Smooth muscle cell (in vitro differentiated cells): ENCODE measurements around the gene UNC5B. TPM values are rescaled to one million over a fixed set of nuclear protein-coding genes. Genes with fewer than 3 reads are reported as not detected.

ENCODE experiments used
- DNase-seq: peaks from one replicate; lab custom pipeline; 2025; ENCODE audit not compliant: unreplicated experiment; lab: John Stamatoyannopoulos, UW
- H2AFZ ChIP-seq: fragments of 200-600 bp; sonication (generic); 2 replicates; pipeline ENCODE4 v1.6.0; 2016; ENCODE audit warnings: antibody characterized with exemption, low read depth, mild to moderate bottlenecking
- H3F3A ChIP-seq: fragments of 200-600 bp; sonication (generic); 2 replicates; pipeline ENCODE4 v1.6.0; 2017; ENCODE audit warnings: antibody characterized with exemption, low read depth
- H3K27ac ChIP-seq: fragments of 200-600 bp; sonication (generic); 2 replicates; pipeline ENCODE4 v1.5.1; 2016; ENCODE audit warnings: low read depth, mild to moderate bottlenecking
- H3K27me3 ChIP-seq: fragments of 200-600 bp; sonication (generic); 2 replicates; pipeline ENCODE4 v1.6.1; 2016; ENCODE audit warnings: low read depth, mild to moderate bottlenecking
- H3K36me3 ChIP-seq: fragments of 200-600 bp; sonication (generic); 2 replicates; pipeline ENCODE4 v1.5.1; 2016; ENCODE audit warnings: low read depth
- H3K4me1 ChIP-seq: fragments of 200-600 bp; sonication (generic); 2 replicates; pipeline ENCODE4 v1.5.1; 2016; ENCODE audit warnings: low read depth
- H3K4me2 ChIP-seq: fragments of 200-600 bp; sonication (generic); 2 replicates; pipeline ENCODE4 v1.6.0; 2016; ENCODE audit warnings: mild to moderate bottlenecking
- H3K4me3 ChIP-seq: fragments of 200-600 bp; sonication (generic); 2 replicates; pipeline ENCODE4 v1.5.1; 2016; ENCODE audit warnings: mild to moderate bottlenecking
- H3K79me2 ChIP-seq: fragments of 200-600 bp; sonication (generic); 2 replicates; pipeline ENCODE4 v1.6.0; 2016; ENCODE audit warnings: low read depth, mild to moderate bottlenecking
- H3K9ac ChIP-seq: fragments of 200-600 bp; sonication (generic); 2 replicates; pipeline ENCODE4 v1.6.0; 2016; ENCODE audit warnings: low read depth
- H3K9me3 ChIP-seq: fragments of 200-600 bp; sonication (generic); replicated peaks from 2 replicates; pipeline ENCODE4 v1.5.1; 2016; ENCODE audit warnings: low read depth
- H4K20me1 ChIP-seq: fragments of 200-600 bp; sonication (generic); 2 replicates; pipeline ENCODE4 v1.6.0; 2016; ENCODE audit warnings: low read depth
- CTCF ChIP-seq: fragments of 200-600 bp; sonication (generic); IDR thresholded peaks from 2 replicates; pipeline ENCODE4 v1.5.1; 2017; ENCODE audit warnings: borderline replicate concordance, mild to moderate bottlenecking, antibody characterized with exemption; ENCODE audit not compliant: insufficient read depth, poor library complexity, severe bottlenecking
- WGBS: methylation state at CpG from one replicate; pipeline ENCODE4 v1.1.7; 2016; ENCODE audit warnings: low lambda C conversion rate; 5-methylcytosine and 5-hydroxymethylcytosine counted together
- polyA plus RNA-seq: library from polyadenylated mRNA; unstranded; fragments of >200 nt; fragmentation: Nextera tagmentation; extraction: Ambion mirVana; gene quantifications from 2 replicates; pipeline ENCODE4 v1.2.1, GENCODE V29; 2016
- total RNA-seq: library from RNA; depleted of rRNA; stranded (reverse); fragments of >200 nt; gene quantifications from 2 replicates; pipeline ENCODE4 v1.2.3, GENCODE V29; 2014

The UNC5B gene
- total and polyA plus RNA-seq, 2 experiments from 2014 or later, result 89.6 to 142 TPM

- peaks cover 64% of the 10 kb centered on the region for H3F3A ChIP-seq
- no peak overlapping the region for H2AFZ ChIP-seq
- no peak overlapping the region for H3K4me3 ChIP-seq
- H3K4me2 ChIP-seq, result peak overlapping the region; percentile 71
- H3K9ac ChIP-seq, result no peak overlapping the region
- no peaks in the 10 kb centered on the region for H3K36me3 ChIP-seq
- peaks cover 80% of the 10 kb centered on the region for H3K79me2 ChIP-seq
- H3K27ac ChIP-seq, result peak overlapping the region; percentile 93
- WGBS, result 79% methylated on average over 11 of the region's 11 CpGs
- H3K27me3 ChIP-seq, result no peaks in the 10 kb centered on the region
- no peak for DNase-seq
- peaks cover 58% of the 10 kb centered on the region for H4K20me1 ChIP-seq
- TF ChIP-seq CTCF, result no peak
- H3K9me3 ChIP-seq, result no peaks in the 10 kb centered on the region
- H3K4me1 ChIP-seq, result peaks cover 44% of the 10 kb centered on the region
Observed at GRCh38 chr10:71231206-71231605, 18.8 kb downstream of the UNC5B start.

- Histone ChIP-seq H3K27me3 (no peaks in the 10 kb centered on the region), H3K4me3 (no peak overlapping the region), H3K9ac (no peak overlapping the region), H4K20me1 (peaks cover 47% of the 10 kb centered on the region), H3K4me2 (peak overlapping the region; percentile 71), H3K79me2 (peaks cover 80% of the 10 kb centered on the region), H3F3A (peaks cover 64% of the 10 kb centered on the region), H3K9me3 (no peaks in the 10 kb centered on the region), H3K4me1 (peaks cover 54% of the 10 kb centered on the region), H3K27ac (peak overlapping the region; percentile 93), H2AFZ (no peak overlapping the region), H3K36me3 (no peaks in the 10 kb centered on the region)
- WGBS, result 30% methylated on average over 13 of the region's 13 CpGs
- DNase-seq, result peak; percentile 41
- no peak for TF ChIP-seq CTCF
Observed at GRCh38 chr10:71232089-71232998, 20.0 kb downstream of the UNC5B start.

GRCh38 chr10:71233482-71233892 is 21.1 kb downstream of the UNC5B start:
- peak overlapping the region; percentile 16 for H3K9ac ChIP-seq
- H3K4me3 ChIP-seq, result no peak overlapping the region
- peak overlapping the region; percentile 71 for H3K4me2 ChIP-seq
- peaks cover 74% of the 10 kb centered on the region for H3F3A ChIP-seq
- TF ChIP-seq CTCF, result no peak
- DNase-seq, result no peak
- H3K27ac ChIP-seq, result peak overlapping the region; percentile 93
- peaks cover 80% of the 10 kb centered on the region for H3K79me2 ChIP-seq
- H3K9me3 ChIP-seq, result no peaks in the 10 kb centered on the region
- peaks cover 64% of the 10 kb centered on the region for H3K4me1 ChIP-seq
- peaks cover 44% of the 10 kb centered on the region for H4K20me1 ChIP-seq
- no peak overlapping the region for H2AFZ ChIP-seq
- WGBS, result 38% methylated on average over 3 of the region's 3 CpGs
- H3K36me3 ChIP-seq, result no peaks in the 10 kb centered on the region
- H3K27me3 ChIP-seq, result no peaks in the 10 kb centered on the region
